T-cell (primary cell): ENCODE results near the gene GET4. TPM values are rescaled to one million over a fixed set of nuclear protein-coding genes. Genes with fewer than 3 reads are reported as not detected.

Experiments used
- ATAC-seq, 4 experiments: fragments of 200-7000 bp in 3 of 4; fragments of 150-1000 bp in 1 of 4; cut with Tn5 transposase; replicated peaks in 1 of 4; 1 replicate in 3 of 4; 2 replicates in 1 of 4; pipeline ENCODE4 v1.10.0; 2021; ENCODE audit warnings: moderate library complexity in 3 of 4, mild to moderate bottlenecking in 2 of 4, moderate number of reproducible peaks in 1 of 4
- CTCF ChIA-PET, 2 donors: fragments of 300-600 bp; sonication (Branson Sonifier 250); formaldehyde crosslinking; loops; one replicate each; lab custom pipeline; 2022; ENCODE audit warnings: antibody characterized with exemption in 2 of 2; lab: Charles Lee
- POLR2A ChIA-PET, 2 donors: fragments of 300-600 bp; sonication (Branson Sonifier 250); formaldehyde crosslinking; loops; one replicate each; lab custom pipeline; 2022; ENCODE audit warnings: antibody characterized with exemption in 2 of 2; lab: Charles Lee
- DNase-seq, 35 experiments: peaks; one replicate each; pipeline versions ENCODE4 v3.0.0 to v3.0.0-alpha.2; 2013 to 2023
- H3K27ac ChIP-seq: one replicate; pipeline ENCODE4 v1.5.1; 2013; ENCODE audit warnings: low read length
- H3K27me3 ChIP-seq, 2 experiments: replicated peaks in 1 of 2; 1 replicate in 1 of 2; 2 replicates in 1 of 2; pipeline versions ENCODE4 v1.6.1 to v1.7.0; 2013; ENCODE audit warnings: low read length in 1 of 2, mixed read lengths in 1 of 2; ENCODE audit not compliant: control insufficient read depth in 2 of 2, insufficient read depth in 2 of 2; ENCODE audit errors: extremely low read depth in 1 of 2
- H3K36me3 ChIP-seq, 2 donors: 1 replicate in 1 of 2; 2 replicates in 1 of 2; pipeline versions ENCODE4 v1.6.1 to v1.7.0; 2013; ENCODE audit warnings: low read length in 1 of 2; ENCODE audit not compliant: control insufficient read depth in 2 of 2, insufficient read depth in 1 of 2; ENCODE audit errors: extremely low read depth in 1 of 2
- H3K4me1 ChIP-seq, 2 experiments: 1 replicate in 1 of 2; 2 replicates in 1 of 2; pipeline versions ENCODE4 v1.6.1 to v1.7.0; 2013; ENCODE audit warnings: low read length in 2 of 2, mixed read lengths in 1 of 2; ENCODE audit not compliant: insufficient read depth in 2 of 2, control insufficient read depth in 1 of 2; ENCODE audit errors: extremely low read depth in 1 of 2
- H3K4me3 ChIP-seq, 2 donors: 1 replicate in 1 of 2; 2 replicates in 1 of 2; pipeline versions ENCODE4 v1.5.1 to v1.7.0; 2013; ENCODE audit warnings: mild to moderate bottlenecking in 2 of 2, low read length in 1 of 2, moderate library complexity in 1 of 2; ENCODE audit not compliant: control insufficient read depth in 1 of 2; ENCODE audit errors: extremely low read depth in 1 of 2
- H3K9me3 ChIP-seq: 2 replicates; pipeline ENCODE4 v1.7.0; 2013
- H3K27ac Mint-ChIP-seq, 2 donors: one replicate each; pipeline ENCODE4 v1.8.0; 2020 to 2021; ENCODE audit warnings: mild to moderate bottlenecking in 2 of 2, mixed read lengths in 2 of 2
- H3K27me3 Mint-ChIP-seq, 2 donors: one replicate each; pipeline ENCODE4 v1.8.0; 2021 to 2022; ENCODE audit warnings: mixed read lengths in 2 of 2
- H3K36me3 Mint-ChIP-seq: one replicate; pipeline ENCODE4 v1.8.0; 2021; ENCODE audit warnings: mixed read lengths
- H3K4me1 Mint-ChIP-seq, 3 donors: one replicate each; pipeline ENCODE4 v1.8.0; 2020 to 2022; ENCODE audit warnings: mixed read lengths in 3 of 3, mild to moderate bottlenecking in 1 of 3
- H3K4me3 Mint-ChIP-seq, 3 donors: one replicate each; pipeline ENCODE4 v1.8.0; 2020 to 2022; ENCODE audit warnings: mild to moderate bottlenecking in 3 of 3, mixed read lengths in 3 of 3, moderate library complexity in 3 of 3
- H3K9me3 Mint-ChIP-seq, 3 donors: one replicate each; pipeline ENCODE4 v1.8.0; 2020 to 2022; ENCODE audit warnings: mixed read lengths in 3 of 3
- WGBS: methylation state at CpG from one replicate; pipeline ENCODE4 v1.1.5; 2013; ENCODE audit warnings: missing lambda C conversion rate; ENCODE audit not compliant: insufficient coverage; 5-methylcytosine and 5-hydroxymethylcytosine counted together
- total RNA-seq, 35 experiments: library from RNA in 6 of 35; stranded (reverse) in 6 of 35; fragments of 120-200 nt in 1 of 35; gene quantifications; one replicate each; pipeline versions ENCODE4 v1.2.1 to v1.2.4 and lab custom pipeline; 2013 to 2026

GET4 gene
- total RNA-seq, 5 donors from 2014 or later (not counting 1 experiment from before 2014, with no cell fraction given), result 52.2 to 76.4 (median 54.7) TPM

- 94% methylated on average over 19 of the region's 19 CpGs for WGBS
- Histone ChIP-seq H3K4me3 (no peak overlapping the region), H3K9me3 (no peaks in the 10 kb centered on the region), H3K27me3 (no peaks in the 10 kb centered on the region), H3K36me3 (peaks cover 18 to 57% of the 10 kb centered on the region in 2 donors), H3K27ac (no peak overlapping the region), H3K4me1 (no peaks in the 10 kb centered on the region)
- Mint-ChIP-seq H3K4me1 (peaks cover 0 to 3% (median 0%) of the 10 kb centered on the region in 3 donors), H3K36me3 (peaks cover 47% of the 10 kb centered on the region), H3K27me3 (no peaks in the 10 kb centered on the region), H3K9me3 (no peaks in the 10 kb centered on the region), H3K27ac (no peak overlapping the region), H3K4me3 (no peak overlapping the region)
- DNase-seq, result no peak
- CTCF ChIA-PET, result no interaction called here
- POLR2A ChIA-PET, result no interaction called here
- ATAC-seq, result no peak
Measured at GRCh38 chr7:849781-850180, 26.6 kb upstream of the GET4 start.

GRCh38 chr7:851204-851603, 25.1 kb upstream of the GET4 start:
- H3K27me3 ChIP-seq, result no peaks in the 10 kb centered on the region
- H3K27ac ChIP-seq, result no peak overlapping the region
- ATAC-seq, result no peak
- CTCF ChIA-PET, result no interaction called here
- Mint-ChIP-seq H3K4me1 (peaks cover 0 to 3% (median 0%) of the 10 kb centered on the region in 3 donors), H3K27ac (no peak overlapping the region), H3K36me3 (peaks cover 40% of the 10 kb centered on the region), H3K4me3 (no peak overlapping the region), H3K27me3 (no peaks in the 10 kb centered on the region), H3K9me3 (no peaks in the 10 kb centered on the region)
- 91% methylated on average over 13 of the region's 14 CpGs for WGBS
- no peaks in the 10 kb centered on the region for H3K9me3 ChIP-seq
- H3K4me3 ChIP-seq, result no peak overlapping the region
- POLR2A ChIA-PET, result interaction anchor here in 1 of 2 donors (0.6 kb wide), 1 partner anchor 78 kb away, joined by 5 read pairs; no protein-coding TSS in a partner anchor
- no peaks in the 10 kb centered on the region for H3K4me1 ChIP-seq
- peaks cover 18 to 63% of the 10 kb centered on the region in 2 donors for H3K36me3 ChIP-seq
- DNase-seq, result no peak

- no peak overlapping the region for H3K27ac Mint-ChIP-seq
- whole genome bisulfite sequencing, result 89% methylated on average over 33 of the region's 33 CpGs
- Histone ChIP-seq H3K27ac (no peak overlapping the region), H3K4me3 (no peak overlapping the region), H3K27me3 (no peaks in the 10 kb centered on the region), H3K9me3 (no peaks in the 10 kb centered on the region), H3K36me3 (peaks cover 28 to 75% of the 10 kb centered on the region in 2 donors), H3K4me1 (no peaks in the 10 kb centered on the region)
- ChIA-PET CTCF (no interaction called here), POLR2A (no interaction called here)
- H3K36me3 Mint-ChIP-seq, result peaks cover 48% of the 10 kb centered on the region
- H3K4me3 Mint-ChIP-seq, result no peak overlapping the region
- H3K4me1 Mint-ChIP-seq, result peaks cover 0 to 3% (median 0%) of the 10 kb centered on the region in 3 donors
- no peak for DNase-seq
- no peaks in the 10 kb centered on the region for H3K9me3 Mint-ChIP-seq
- ATAC-seq, result no peak
- no peaks in the 10 kb centered on the region for H3K27me3 Mint-ChIP-seq
Measured at GRCh38 chr7:853366-854117, 22.8 kb upstream of the GET4 start.

DNA sequence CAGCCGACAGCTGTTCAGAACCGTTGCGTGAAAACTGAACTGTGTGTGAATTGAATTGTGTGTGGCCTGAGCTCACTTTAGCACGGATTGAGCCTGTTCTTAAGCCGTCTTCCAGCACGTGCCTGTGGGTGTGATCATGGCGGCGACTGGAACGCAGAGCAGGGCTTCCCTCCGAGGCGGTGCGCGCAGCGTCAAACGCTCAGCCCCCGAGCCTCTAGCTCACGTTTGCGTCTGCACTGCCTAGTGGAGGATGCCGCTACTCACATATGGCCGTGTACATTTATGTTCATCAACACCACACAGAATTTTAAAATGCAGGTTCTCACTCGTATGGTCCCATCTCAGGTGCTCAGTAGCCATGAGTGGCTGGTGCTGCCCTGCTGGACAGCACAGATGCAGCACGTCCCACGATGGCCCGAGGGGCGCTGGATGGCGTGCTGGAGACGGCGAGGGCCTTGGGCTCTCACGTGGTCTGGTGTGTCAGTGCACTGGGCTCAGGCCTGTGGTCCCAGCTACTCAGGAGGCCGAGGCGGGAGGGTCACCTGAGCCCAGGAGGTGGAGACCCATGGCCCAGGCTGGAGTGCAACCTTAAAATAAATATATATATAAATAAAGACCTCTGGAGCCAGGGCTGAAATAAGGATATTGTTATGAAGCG, 22.1 kb upstream of the GET4 start:
- Mint-ChIP-seq H3K36me3 (peaks cover 46% of the 10 kb centered on the region), H3K4me3 (no peak overlapping the region), H3K27ac (no peak overlapping the region), H3K27me3 (no peaks in the 10 kb centered on the region), H3K9me3 (no peaks in the 10 kb centered on the region), H3K4me1 (peaks cover 0 to 3% (median 0%) of the 10 kb centered on the region in 3 donors)
- WGBS, result 94% methylated on average over 24 of the region's 32 CpGs
- CTCF ChIA-PET, result no interaction called here
- ATAC-seq (no peak), DNase-seq (no peak)
- POLR2A ChIA-PET, result no interaction called here
- H3K27me3 ChIP-seq, result no peaks in the 10 kb centered on the region
- no peak overlapping the region for H3K27ac ChIP-seq
- no peaks in the 10 kb centered on the region for H3K4me1 ChIP-seq
- no peaks in the 10 kb centered on the region for H3K9me3 ChIP-seq
- no peak overlapping the region for H3K4me3 ChIP-seq
- H3K36me3 ChIP-seq, result peaks cover 28 to 75% of the 10 kb centered on the region in 2 donors

DNA sequence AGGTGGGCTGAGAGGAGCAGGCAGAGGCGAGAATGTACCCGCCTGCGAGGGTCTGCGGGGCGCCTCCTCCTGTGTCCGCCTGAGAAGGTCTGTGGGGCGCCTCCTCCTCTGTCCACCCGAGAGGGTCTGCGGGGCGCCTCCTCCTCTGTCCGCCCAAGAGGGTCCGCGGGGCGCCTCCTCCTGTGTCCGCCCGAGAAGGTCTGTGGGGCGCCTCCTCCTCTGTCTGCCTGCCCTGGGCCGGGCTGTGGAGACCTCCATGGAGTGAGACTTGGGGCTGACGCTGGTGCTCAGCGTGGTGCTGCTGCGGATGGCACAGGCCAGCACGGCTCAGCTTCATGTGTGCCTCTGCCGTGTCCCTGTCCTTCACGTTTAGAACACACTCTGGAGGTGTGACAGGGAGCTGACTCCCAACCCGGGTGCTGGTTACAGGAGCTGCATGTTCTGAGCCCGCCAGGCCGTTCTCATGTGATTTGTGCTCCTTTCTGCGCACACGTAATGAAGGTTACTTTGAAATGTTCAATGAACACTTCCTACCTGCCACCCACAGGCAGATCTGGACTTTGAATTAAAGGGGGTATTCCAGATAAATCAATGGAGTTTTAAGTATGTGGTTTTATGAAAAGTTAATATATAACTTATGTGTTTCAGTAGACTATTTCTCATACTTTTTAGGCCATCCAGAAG, 20.5 kb upstream of the GET4 start:
- CTCF ChIA-PET, result no interaction called here
- no peaks in the 10 kb centered on the region for H3K27me3 ChIP-seq
- H3K4me1 Mint-ChIP-seq, result no peaks in the 10 kb centered on the region
- H3K27ac Mint-ChIP-seq, result no peak overlapping the region
- H3K27ac ChIP-seq, result no peak overlapping the region
- H3K9me3 ChIP-seq, result no peaks in the 10 kb centered on the region
- no peaks in the 10 kb centered on the region for H3K9me3 Mint-ChIP-seq
- POLR2A ChIA-PET, result no interaction called here
- over 99% methylated on average over 17 of the region's 29 CpGs for WGBS
- peaks cover 35 to 81% of the 10 kb centered on the region in 2 donors for H3K36me3 ChIP-seq
- no peak overlapping the region for H3K4me3 ChIP-seq
- DNase-seq (no peak), ATAC-seq (no peak)
- no peak overlapping the region for H3K4me3 Mint-ChIP-seq
- no peaks in the 10 kb centered on the region for H3K27me3 Mint-ChIP-seq
- H3K36me3 Mint-ChIP-seq, result peaks cover 53% of the 10 kb centered on the region
- H3K4me1 ChIP-seq, result no peaks in the 10 kb centered on the region

- WGBS, result 94% methylated on average over 29 of the region's 30 CpGs
- ChIA-PET POLR2A (no interaction called here), CTCF (no interaction called here)
- no peaks in the 10 kb centered on the region for H3K4me1 ChIP-seq
- Mint-ChIP-seq H3K27ac (no peak overlapping the region), H3K4me3 (no peak overlapping the region), H3K9me3 (no peaks in the 10 kb centered on the region), H3K36me3 (peaks cover 58% of the 10 kb centered on the region), H3K27me3 (no peaks in the 10 kb centered on the region), H3K4me1 (no peaks in the 10 kb centered on the region)
- peaks cover 40 to 83% of the 10 kb centered on the region in 2 donors for H3K36me3 ChIP-seq
- ATAC-seq, result no peak
- no peak overlapping the region for H3K4me3 ChIP-seq
- H3K27me3 ChIP-seq, result no peaks in the 10 kb centered on the region
- no peaks in the 10 kb centered on the region for H3K9me3 ChIP-seq
- no peak for DNase-seq
- no peak overlapping the region for H3K27ac ChIP-seq
Measured at GRCh38 chr7:856444-857095, 19.8 kb upstream of the GET4 start.
